GM10266 (cell line): Measurements from ENCODE around the gene SLC2A2.

Experiments used
- DNase-seq: peaks from one replicate; pipeline ENCODE4 v3.0.0; 2012; ENCODE audit errors: extremely low spot score
- CTCF ChIP-seq: IDR thresholded peaks from 2 replicates; pipeline ENCODE4 v1.5.1; 2012; ENCODE audit warnings: mild to moderate bottlenecking, low read depth; ENCODE audit not compliant: control insufficient read depth, insufficient read depth; ENCODE audit errors: missing control alignments

Gene SLC2A2

GRCh38 chr3:170967126-170967525 is 59.4 kb downstream of the SLC2A2 start:
- no peak for TF ChIP-seq CTCF
- DNase-seq: no peak

GRCh38 chr3:170966495-170966894 is 60.0 kb downstream of the SLC2A2 start:
- no peak for TF ChIP-seq CTCF
- DNase-seq: no peak

GRCh38 chr3:170962411-170962810 is 64.1 kb downstream of the SLC2A2 start:
- TF ChIP-seq CTCF: no peak
- DNase-seq: no peak

- DNase-seq: peak; percentile 28
- peak; percentile 59 for TF ChIP-seq CTCF
Observed at GRCh38 chr3:170961616-170962400, 64.7 kb downstream of the SLC2A2 start.

- DNase-seq: no peak
- TF ChIP-seq CTCF: no peak
Observed at GRCh38 chr3:170959457-170959856, 67.1 kb downstream of the SLC2A2 start.

GRCh38 chr3:170956647-170957046 is 69.9 kb downstream of the SLC2A2 start:
- no peak for TF ChIP-seq CTCF
- DNase-seq: no peak

- no peak for TF ChIP-seq CTCF
- no peak for DNase-seq
Observed at GRCh38 chr3:170953736-170954135, 72.8 kb downstream of the SLC2A2 start.
